ENCODE results near the gene FEM1C. TPM values are rescaled to one million over a fixed set of nuclear protein-coding genes. Genes with fewer than 3 reads are reported as not detected.

FEM1C gene
- total RNA-seq, 2 experiments from 2014 or later = 16.6 to 16.7 TPM

DNA sequence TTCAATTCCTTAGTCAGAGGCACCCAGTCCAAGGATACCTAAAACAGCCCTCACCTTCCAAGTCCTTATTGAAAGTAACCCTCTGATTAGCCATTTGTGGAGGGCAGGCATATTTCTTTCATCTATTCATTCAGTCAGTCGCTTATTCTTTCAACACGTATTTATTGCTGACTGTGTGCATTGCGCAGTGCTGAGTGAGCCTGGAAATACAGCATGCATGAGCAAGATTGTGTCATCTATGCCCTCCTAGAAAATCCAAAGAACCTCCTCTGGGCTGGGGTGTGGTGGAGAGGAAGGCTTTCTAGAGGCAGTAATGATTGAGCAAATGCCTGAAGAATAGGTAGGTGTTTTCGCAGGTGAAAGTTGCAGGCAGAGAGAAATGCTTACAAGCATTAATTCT, 8.5 kb upstream of the FEM1C start:
- ChIA-PET CTCF (no interaction called here), POLR2A (no interaction called here)
- ATAC-seq = no peak
- no peak overlapping the region for H3K4me3 Mint-ChIP-seq
- TF ChIP-seq, protein P1, sequence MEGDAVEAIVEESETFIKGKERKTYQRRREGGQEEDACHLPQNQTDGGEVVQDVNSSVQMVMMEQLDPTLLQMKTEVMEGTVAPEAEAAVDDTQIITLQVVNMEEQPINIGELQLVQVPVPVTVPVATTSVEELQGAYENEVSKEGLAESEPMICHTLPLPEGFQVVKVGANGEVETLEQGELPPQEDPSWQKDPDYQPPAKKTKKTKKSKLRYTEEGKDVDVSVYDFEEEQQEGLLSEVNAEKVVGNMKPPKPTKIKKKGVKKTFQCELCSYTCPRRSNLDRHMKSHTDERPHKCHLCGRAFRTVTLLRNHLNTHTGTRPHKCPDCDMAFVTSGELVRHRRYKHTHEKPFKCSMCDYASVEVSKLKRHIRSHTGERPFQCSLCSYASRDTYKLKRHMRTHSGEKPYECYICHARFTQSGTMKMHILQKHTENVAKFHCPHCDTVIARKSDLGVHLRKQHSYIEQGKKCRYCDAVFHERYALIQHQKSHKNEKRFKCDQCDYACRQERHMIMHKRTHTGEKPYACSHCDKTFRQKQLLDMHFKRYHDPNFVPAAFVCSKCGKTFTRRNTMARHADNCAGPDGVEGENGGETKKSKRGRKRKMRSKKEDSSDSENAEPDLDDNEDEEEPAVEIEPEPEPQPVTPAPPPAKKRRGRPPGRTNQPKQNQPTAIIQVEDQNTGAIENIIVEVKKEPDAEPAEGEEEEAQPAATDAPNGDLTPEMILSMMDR (IDR thresholded peaks at IDR 0.05) = no peak
- no peaks in the 10 kb centered on the region for H3K36me3 Mint-ChIP-seq (ENCODE audit: low read depth)
- DNase-seq = no peak
- H3K9me3 Mint-ChIP-seq = no peaks in the 10 kb centered on the region
- peaks cover 4% of the 10 kb centered on the region for H3K4me1 Mint-ChIP-seq (ENCODE audit: low read depth)
- H3K27me3 Mint-ChIP-seq = peaks cover 3% of the 10 kb centered on the region
- intact Hi-C loops (cut with micrococcal nuclease) = no loop called here
- no peak overlapping the region for H3K27ac Mint-ChIP-seq

DNA sequence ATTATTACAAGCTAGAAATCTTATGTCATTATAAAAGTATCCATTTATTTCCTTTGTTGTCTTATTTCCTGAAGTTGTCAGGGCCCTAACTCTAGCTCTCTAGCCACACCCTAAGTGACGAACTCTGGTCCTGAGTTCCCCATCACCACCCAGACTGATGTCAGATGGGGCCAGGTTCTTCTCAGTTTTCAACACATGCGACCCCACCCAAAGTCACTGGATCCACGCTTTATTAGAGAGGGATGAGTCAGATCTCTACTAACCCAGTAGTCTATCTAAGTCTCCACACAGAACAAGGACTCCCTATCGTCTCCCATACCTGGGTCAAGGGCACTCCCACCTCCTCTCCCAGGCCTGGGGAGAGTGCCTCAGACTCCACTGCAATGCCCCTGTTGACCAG, 6.8 kb upstream of the FEM1C start:
- ATAC-seq (no peak), DNase-seq (no peak)
- POLR2A ChIA-PET = no interaction called here
- CTCF ChIA-PET = interaction anchor here (1.1 to 2.3 kb wide), 2 partner anchors 9 to 23 kb away, joined by 3 to 9 read pairs; no protein-coding TSS in a partner anchor
- Mint-ChIP-seq H3K9me3 (peaks cover under 1% of the 10 kb centered on the region), H3K36me3 (ENCODE audit: low read depth) (no peaks in the 10 kb centered on the region), H3K4me3 (no peak overlapping the region), H3K4me1 (ENCODE audit: low read depth) (peaks cover 4% of the 10 kb centered on the region), H3K27ac (no peak overlapping the region), H3K27me3 (peaks cover 3% of the 10 kb centered on the region)
- TF ChIP-seq, protein P1 (IDR thresholded peaks at IDR 0.05) = no peak
- intact Hi-C loops (cut with micrococcal nuclease) = no loop called here

DNA sequence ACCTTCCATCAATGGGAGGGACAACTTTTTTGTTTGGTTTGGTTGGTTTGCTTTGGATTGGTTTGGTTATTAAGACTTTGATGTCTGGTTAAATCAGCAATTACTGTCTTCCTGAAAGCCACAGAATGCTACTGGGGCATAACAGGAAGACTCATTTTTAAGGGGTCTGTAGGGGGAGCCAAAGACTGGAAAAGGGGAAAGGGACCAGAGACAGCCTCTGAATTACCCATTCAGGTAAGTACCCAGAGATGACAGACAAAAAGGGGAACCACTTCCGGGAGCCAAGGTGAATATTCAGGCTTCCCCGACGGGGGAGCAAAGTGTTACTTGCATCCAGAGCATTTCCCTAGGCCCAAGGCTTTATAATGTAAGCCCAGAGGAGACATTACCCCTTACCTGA, 4.6 kb upstream of the FEM1C start:
- H3K4me1 Mint-ChIP-seq (ENCODE audit: low read depth) = peaks cover 10% of the 10 kb centered on the region
- H3K27ac Mint-ChIP-seq = no peak overlapping the region
- TF ChIP-seq, protein P1 (IDR thresholded peaks at IDR 0.05) = no peak
- H3K4me3 Mint-ChIP-seq = no peak overlapping the region
- peaks cover 10% of the 10 kb centered on the region for H3K36me3 Mint-ChIP-seq (ENCODE audit: low read depth)
- ATAC-seq = no peak
- POLR2A ChIA-PET = no interaction called here
- intact Hi-C loops (cut with micrococcal nuclease) = loop anchor here (5.0 kb wide), 1 partner anchor 73 kb away; no protein-coding TSS in a partner anchor
- H3K27me3 Mint-ChIP-seq = peaks cover 3% of the 10 kb centered on the region
- DNase-seq = peak; percentile 32
- CTCF ChIA-PET = no interaction called here
- peaks cover 7% of the 10 kb centered on the region for H3K9me3 Mint-ChIP-seq

DNA sequence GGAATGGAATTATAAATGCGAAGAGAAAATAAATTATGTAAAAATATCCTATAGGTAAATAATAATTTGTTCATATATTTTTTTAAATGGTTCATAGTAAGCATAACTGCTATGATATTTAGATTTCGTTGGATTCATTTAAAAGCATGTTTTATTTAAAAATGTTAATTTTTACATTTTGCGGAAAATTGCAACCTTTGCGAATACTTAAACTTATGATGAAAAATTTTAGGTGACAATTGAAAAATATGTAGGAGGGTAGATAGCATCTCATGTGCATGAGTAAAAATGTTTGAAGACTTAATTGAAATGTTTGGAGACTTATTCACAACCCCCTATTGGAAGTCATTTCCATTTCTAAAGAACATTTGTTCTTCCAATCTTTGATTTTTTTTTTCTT, 4.1 kb upstream of the FEM1C start:
- TF ChIP-seq, protein P1 (IDR thresholded peaks at IDR 0.05) = no peak
- H3K4me1 Mint-ChIP-seq (ENCODE audit: low read depth) = peaks cover 10% of the 10 kb centered on the region
- no peak for DNase-seq
- CTCF ChIA-PET = no interaction called here
- no peak overlapping the region for H3K27ac Mint-ChIP-seq
- POLR2A ChIA-PET = no interaction called here
- no peak for ATAC-seq
- peaks cover 7% of the 10 kb centered on the region for H3K9me3 Mint-ChIP-seq
- peaks cover 3% of the 10 kb centered on the region for H3K27me3 Mint-ChIP-seq
- intact Hi-C loops (cut with micrococcal nuclease) = loop anchor here (5.0 kb wide), 1 partner anchor 74 kb away; no protein-coding TSS in a partner anchor
- H3K36me3 Mint-ChIP-seq (ENCODE audit: low read depth) = peaks cover 14% of the 10 kb centered on the region
- H3K4me3 Mint-ChIP-seq = no peak overlapping the region

DNA sequence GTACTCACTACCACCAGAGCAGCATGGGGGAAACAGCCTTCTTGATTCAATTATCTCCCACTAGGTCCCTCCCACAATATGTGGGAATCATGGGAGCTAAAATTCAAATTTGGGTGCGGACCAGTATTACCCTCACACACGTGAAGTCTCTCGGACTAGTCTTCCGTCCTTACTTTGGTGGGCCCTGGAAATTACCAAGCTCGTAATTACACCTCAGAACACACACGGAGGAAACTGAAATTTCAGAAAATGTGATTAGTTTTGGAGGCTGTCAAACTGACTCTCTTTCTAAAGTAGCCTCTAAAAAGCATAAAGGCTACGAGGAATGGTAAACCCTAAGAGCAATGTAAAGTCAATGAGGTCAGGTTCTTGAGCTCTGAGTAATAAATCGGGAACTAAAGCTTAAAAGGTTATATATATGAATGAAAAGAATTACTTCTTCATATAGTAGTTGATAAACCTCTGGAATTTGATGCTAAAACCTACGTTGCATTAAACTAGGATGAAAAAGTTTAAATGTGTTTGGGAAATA, 842 bp upstream of the FEM1C start:
- H3K9me3 Mint-ChIP-seq = peaks cover 7% of the 10 kb centered on the region
- no peaks in the 10 kb centered on the region for H3K27me3 Mint-ChIP-seq
- peak overlapping the region; percentile 99 for H3K27ac Mint-ChIP-seq
- H3K4me1 Mint-ChIP-seq (ENCODE audit: low read depth) = peaks cover 32% of the 10 kb centered on the region
- DNase-seq (no peak), ATAC-seq (no peak)
- TF ChIP-seq, protein P1 (IDR thresholded peaks at IDR 0.05) = no peak
- intact Hi-C loops (cut with micrococcal nuclease) = loop anchor here (5.0 kb wide), 1 partner anchor 77 kb away; no protein-coding TSS in a partner anchor
- peak overlapping the region; percentile 96 for H3K4me3 Mint-ChIP-seq
- peaks cover 44% of the 10 kb centered on the region for H3K36me3 Mint-ChIP-seq (ENCODE audit: low read depth)
- POLR2A ChIA-PET = interaction anchor here (0.9 to 1.4 kb wide), 5 partner anchors 10 to 298 kb away, joined by 3 to 5 read pairs (median 4); no protein-coding TSS in a partner anchor
- CTCF ChIA-PET = interaction anchor here (1.0 kb wide), 3 partner anchors 10 to 37 kb away, joined by 3 read pairs; no protein-coding TSS in a partner anchor
